HepG2 (cell line): ENCODE measurements around the gene PKMYT1.

ENCODE experiments used
- CBX1 ChIP-seq: IDR thresholded peaks from one replicate; pipeline ENCODE4 v1.6.1; 2016; ENCODE audit warnings: antibody characterized with exemption, low read depth
- CTCF ChIP-seq: sonication (generic); formaldehyde crosslinking; IDR thresholded peaks from 2 replicates; pipeline ENCODE4 v1.5.0; 2020; ENCODE audit warnings: mild to moderate bottlenecking, missing genetic modification reagents, moderate library complexity
- E2F1 ChIP-seq: sonication (generic); formaldehyde crosslinking; IDR thresholded peaks from 2 replicates; pipeline ENCODE4 v1.5.0; 2020; ENCODE audit warnings: missing genetic modification reagents
- FOXC1 ChIP-seq: sonication (generic); formaldehyde crosslinking; IDR thresholded peaks from 2 replicates; pipeline ENCODE4 v1.8.0; 2022; ENCODE audit warnings: mild to moderate bottlenecking, missing genetic modification reagents, borderline replicate concordance
- HNRNPH1 ChIP-seq: fragments of 200-400 bp; formaldehyde crosslinking; optimal IDR thresholded peaks from 2 replicates; pipeline ENCODE3; 2017; ENCODE audit warnings: mild to moderate bottlenecking, low read depth, low read length
- IKZF1 ChIP-seq: fragments of 450-650 bp; IDR thresholded peaks from 2 replicates; pipeline ENCODE4 v1.7.1; 2016
- RBM39 ChIP-seq: fragments of 200-400 bp; formaldehyde crosslinking; IDR thresholded peaks from one replicate; pipeline ENCODE4 v1.6.1; 2018; ENCODE audit warnings: antibody characterized with exemption, mild to moderate bottlenecking, low read depth, low read length; ENCODE audit not compliant: poor library complexity, severe bottlenecking
- ZFP91 ChIP-seq: sonication (generic); formaldehyde crosslinking; IDR thresholded peaks from 2 replicates; pipeline ENCODE4 v1.9.0; 2022; ENCODE audit warnings: missing genetic modification reagents, mild to moderate bottlenecking, borderline replicate concordance
- ZNF530 ChIP-seq: sonication (generic); formaldehyde crosslinking; IDR thresholded peaks from 2 replicates; pipeline ENCODE4 v1.5.0; 2020; ENCODE audit warnings: low read depth, mild to moderate bottlenecking, missing genetic modification reagents
- ZNF580 ChIP-seq: IDR thresholded peaks from 2 replicates; pipeline ENCODE4 v1.6.1; 2016; ENCODE audit warnings: low read depth, borderline replicate concordance

- TF ChIP-seq RBM39 (no peak), FOXC1 (no peak), E2F1 (CRISPR knock-in tag) (no peak), ZNF580 (CRISPR knock-in tag) (no peak), IKZF1 (no peak), HNRNPH1 (no peak), ZFP91 (no peak), CTCF (no peak), CBX1 (no peak), ZNF530 (CRISPR knock-in tag) (no peak)
Measured at GRCh38 chr16:3010510-3010909, 30.3 kb upstream of the PKMYT1 start.
